Bronchial epithelial cell (primary cell): ENCODE data around the gene CADM2. TPM values are rescaled to one million over a fixed set of nuclear protein-coding genes. Genes with fewer than 3 reads are reported as not detected.

Experiments
- DNase-seq: peaks from one replicate; pipeline ENCODE4 v3.0.0-alpha.2; 2010; ENCODE audit warnings: low read depth
- FAIRE-seq: peaks from 2 replicates; lab custom pipeline; 2011; peaks lifted over from hg19 to GRCh38; lab: Jason Lieb, UNC
- H3K27me3 ChIP-seq: 2 replicates; pipeline ENCODE4 v1.5.1; 2011; ENCODE audit warnings: low read length; ENCODE audit not compliant: control insufficient read depth, insufficient read depth
- H3K36me3 ChIP-seq: 2 replicates; pipeline ENCODE4 v1.5.1; 2011; ENCODE audit warnings: low read length; ENCODE audit not compliant: control insufficient read depth, insufficient read depth
- H3K4me3 ChIP-seq: 2 replicates; pipeline ENCODE4 v1.5.1; 2011; ENCODE audit warnings: mild to moderate bottlenecking, low read depth, low read length, control low read depth
- total RNA-seq: library from RNA; depleted of rRNA; stranded (reverse); fragments of >200 nt; gene quantifications from 2 replicates; pipeline ENCODE4 v1.2.1, GENCODE V29; 2014
- TF ChIP-seq, protein P1 (sequence below): IDR thresholded peaks from 2 replicates; pipeline ENCODE4 v1.5.1; 2011; ENCODE audit warnings: mild to moderate bottlenecking, moderate library complexity, low read length, control low read depth, inconsistent platforms; ENCODE audit not compliant: insufficient read depth, severe bottlenecking

The CADM2 gene
- total RNA-seq, 1 donor from 2014 or later = under 0.01 TPM

DNA sequence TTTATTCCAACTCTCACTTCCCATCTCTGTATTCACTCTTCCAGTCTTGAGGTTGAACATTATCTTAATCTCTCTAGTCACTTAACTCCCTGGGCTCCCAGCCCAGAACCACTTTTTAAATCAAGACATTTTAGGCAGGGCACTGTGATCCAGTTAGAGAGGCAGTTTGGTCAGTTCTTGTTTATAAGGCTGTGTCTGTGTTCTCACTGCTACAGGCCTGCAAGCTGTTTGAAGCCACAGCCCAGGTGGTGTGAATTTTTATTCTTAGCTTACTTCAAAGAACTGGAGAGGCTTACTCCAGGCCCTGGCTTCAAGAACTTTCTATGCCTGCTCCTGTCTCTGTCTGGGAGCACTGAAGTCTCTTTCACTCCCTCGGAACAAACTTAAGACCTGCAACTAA lies 906.1 kb downstream of the CADM2 start:
- DNase-seq (no peak), FAIRE-seq (no peak)
- no peaks in the 10 kb centered on the region for H3K36me3 ChIP-seq
- H3K27me3 ChIP-seq = no peaks in the 10 kb centered on the region
- H3K4me3 ChIP-seq = no peak overlapping the region
- TF ChIP-seq, protein P1, sequence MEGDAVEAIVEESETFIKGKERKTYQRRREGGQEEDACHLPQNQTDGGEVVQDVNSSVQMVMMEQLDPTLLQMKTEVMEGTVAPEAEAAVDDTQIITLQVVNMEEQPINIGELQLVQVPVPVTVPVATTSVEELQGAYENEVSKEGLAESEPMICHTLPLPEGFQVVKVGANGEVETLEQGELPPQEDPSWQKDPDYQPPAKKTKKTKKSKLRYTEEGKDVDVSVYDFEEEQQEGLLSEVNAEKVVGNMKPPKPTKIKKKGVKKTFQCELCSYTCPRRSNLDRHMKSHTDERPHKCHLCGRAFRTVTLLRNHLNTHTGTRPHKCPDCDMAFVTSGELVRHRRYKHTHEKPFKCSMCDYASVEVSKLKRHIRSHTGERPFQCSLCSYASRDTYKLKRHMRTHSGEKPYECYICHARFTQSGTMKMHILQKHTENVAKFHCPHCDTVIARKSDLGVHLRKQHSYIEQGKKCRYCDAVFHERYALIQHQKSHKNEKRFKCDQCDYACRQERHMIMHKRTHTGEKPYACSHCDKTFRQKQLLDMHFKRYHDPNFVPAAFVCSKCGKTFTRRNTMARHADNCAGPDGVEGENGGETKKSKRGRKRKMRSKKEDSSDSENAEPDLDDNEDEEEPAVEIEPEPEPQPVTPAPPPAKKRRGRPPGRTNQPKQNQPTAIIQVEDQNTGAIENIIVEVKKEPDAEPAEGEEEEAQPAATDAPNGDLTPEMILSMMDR = no peak

DNA sequence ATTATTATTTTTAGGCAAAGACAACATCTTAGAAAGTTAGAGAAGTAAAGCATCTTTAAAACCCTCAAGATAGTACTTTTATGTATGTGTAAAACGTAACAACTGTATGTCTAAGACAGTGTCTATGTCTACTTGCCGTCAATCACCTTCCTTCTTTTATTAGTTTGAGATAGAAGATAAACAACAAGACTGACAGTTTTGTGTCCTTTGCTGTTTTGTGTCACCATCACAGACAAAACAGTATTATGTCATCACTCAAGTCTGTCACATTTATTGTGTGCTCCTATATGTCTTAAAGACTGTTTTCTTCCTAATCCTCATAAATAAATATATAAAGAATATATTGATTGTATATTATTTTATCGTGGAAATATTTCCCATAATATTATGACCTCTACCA lies 908.3 kb downstream of the CADM2 start:
- DNase-seq (no peak), FAIRE-seq (no peak)
- TF ChIP-seq, protein P1 = no peak
- Histone ChIP-seq H3K4me3 (no peak overlapping the region), H3K36me3 (no peaks in the 10 kb centered on the region), H3K27me3 (no peaks in the 10 kb centered on the region)

DNA sequence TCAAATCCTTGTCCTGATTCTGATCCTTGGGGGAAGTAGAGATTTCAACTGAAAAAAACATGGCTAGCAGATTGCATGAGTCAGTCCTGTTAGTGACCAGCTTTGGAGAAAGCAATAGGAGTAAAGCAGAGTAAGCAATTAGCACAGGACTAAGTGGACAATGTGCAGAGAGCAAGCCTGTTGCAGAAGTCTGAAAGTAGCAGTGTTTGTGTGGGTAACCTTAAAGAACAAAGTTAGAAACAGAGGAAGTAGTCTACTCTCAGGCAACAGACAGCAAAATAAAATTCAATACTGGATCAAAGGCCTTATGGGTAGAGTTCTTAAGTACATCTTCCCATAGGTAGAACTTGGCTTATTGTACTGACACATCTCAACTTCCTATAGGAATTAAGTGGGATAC lies 916.8 kb downstream of the CADM2 start:
- FAIRE-seq (no peak), DNase-seq (no peak)
- H3K4me3 ChIP-seq = no peak overlapping the region
- TF ChIP-seq, protein P1 = no peak
- H3K27me3 ChIP-seq = no peaks in the 10 kb centered on the region
- H3K36me3 ChIP-seq = no peaks in the 10 kb centered on the region

DNA sequence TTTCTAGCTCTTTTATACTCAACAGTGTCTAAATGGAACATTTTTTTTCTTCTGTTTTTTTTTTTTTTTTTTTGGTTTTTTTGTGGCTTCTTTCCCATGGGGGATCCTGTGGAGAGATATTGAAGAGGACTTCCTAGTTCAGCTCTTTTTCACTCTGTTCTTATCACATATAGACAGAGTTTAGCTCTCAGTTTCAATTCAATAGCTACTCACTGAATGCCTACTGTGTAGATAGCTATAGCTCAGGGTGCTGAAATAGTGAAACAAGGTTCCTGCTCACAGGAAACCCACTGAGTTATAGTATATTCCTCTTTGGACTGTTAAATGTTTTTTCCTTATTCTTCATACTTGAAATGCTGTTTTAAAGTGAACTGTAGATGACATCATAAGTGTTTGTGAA lies 918.8 kb downstream of the CADM2 start:
- DNase-seq (no peak), FAIRE-seq (no peak)
- no peak overlapping the region for H3K4me3 ChIP-seq
- no peaks in the 10 kb centered on the region for H3K27me3 ChIP-seq
- no peaks in the 10 kb centered on the region for H3K36me3 ChIP-seq
- TF ChIP-seq, protein P1 = no peak

DNA sequence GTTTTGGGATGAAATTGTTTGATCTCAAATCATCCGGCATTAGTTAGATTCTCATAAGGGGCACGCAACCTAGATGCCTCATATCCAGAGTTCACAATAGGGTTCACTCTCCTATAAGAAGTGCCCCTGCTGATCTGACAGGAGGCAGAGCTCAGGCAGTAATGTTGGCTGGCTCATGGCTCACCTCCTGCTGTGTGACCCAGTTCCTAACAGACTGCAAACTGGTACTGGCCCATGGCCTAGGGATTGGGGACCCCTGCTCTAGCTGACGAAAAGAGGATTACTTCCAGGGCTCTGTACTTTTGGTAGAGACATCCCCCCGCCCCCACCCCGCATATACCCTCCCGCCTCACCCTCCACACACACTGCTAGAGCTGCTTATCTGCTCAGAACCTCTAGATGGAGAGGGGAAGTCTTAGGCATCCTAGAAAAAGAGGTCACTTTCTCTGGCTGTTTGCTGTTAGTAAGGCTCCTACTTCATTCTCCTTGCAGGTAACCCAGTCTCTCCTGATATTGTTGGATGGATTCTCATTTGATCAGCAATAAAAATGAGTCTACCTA lies 923.1 kb downstream of the CADM2 start:
- TF ChIP-seq, protein P1 = no peak
- no peaks in the 10 kb centered on the region for H3K36me3 ChIP-seq
- FAIRE-seq (no peak), DNase-seq (no peak)
- no peak overlapping the region for H3K4me3 ChIP-seq
- no peaks in the 10 kb centered on the region for H3K27me3 ChIP-seq

DNA sequence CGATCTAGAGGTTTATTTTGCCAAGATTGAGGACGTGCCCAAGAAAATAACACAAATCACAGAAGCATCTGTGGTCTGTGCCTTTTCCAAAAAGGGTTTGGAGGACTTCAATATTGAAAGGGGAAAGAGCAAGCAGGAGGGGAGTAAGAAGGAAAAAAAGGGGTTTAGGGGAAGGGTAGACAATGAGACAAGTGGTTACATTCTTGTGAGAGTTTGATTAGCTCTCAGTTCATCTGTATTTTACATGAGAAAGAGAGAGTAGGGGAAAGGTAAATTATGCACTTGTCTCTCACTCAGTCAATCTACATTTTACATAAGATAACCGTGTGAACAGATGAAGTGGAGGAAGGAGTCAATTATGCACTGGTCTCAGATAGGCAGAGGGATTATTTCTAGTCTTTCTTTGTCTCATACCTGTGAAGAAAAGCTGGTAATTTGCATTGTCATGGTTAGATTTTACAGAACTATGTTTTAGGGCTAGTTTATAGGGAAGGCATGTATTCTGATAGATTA lies 931.3 kb downstream of the CADM2 start:
- H3K27me3 ChIP-seq = peaks cover 1% of the 10 kb centered on the region
- no peak for FAIRE-seq
- no peaks in the 10 kb centered on the region for H3K36me3 ChIP-seq
- no peak for DNase-seq
- TF ChIP-seq, protein P1 = no peak
- no peak overlapping the region for H3K4me3 ChIP-seq
